ES-I3 (cell line): Measurements from ENCODE around the gene SAA4.
"Not testable (repeated sequence)": the region's sequence is repeated elsewhere in the genome, so short reads cannot be mapped to it uniquely, and the experiment has no call there.

Source experiments
- H3K36me3 ChIP-seq: 2 replicates; pipeline ENCODE4 v1.6.1; 2013; ENCODE audit warnings: mild to moderate bottlenecking, low read length, control low read depth, moderate library complexity; ENCODE audit not compliant: insufficient read depth
- H3K4me1 ChIP-seq: 2 replicates; pipeline ENCODE4 v1.6.1; 2013; ENCODE audit warnings: mild to moderate bottlenecking, control low read depth, low read length; ENCODE audit not compliant: insufficient read depth
- H3K9ac ChIP-seq: 2 replicates; pipeline ENCODE4 v1.6.1; 2013; ENCODE audit warnings: low read depth, mild to moderate bottlenecking, low read length, moderate library complexity
- H3K9me3 ChIP-seq: 2 replicates; pipeline ENCODE4 v1.6.1; 2013; ENCODE audit warnings: mild to moderate bottlenecking, low read length, moderate library complexity; ENCODE audit not compliant: control insufficient read depth, insufficient read depth

SAA4 gene

DNA sequence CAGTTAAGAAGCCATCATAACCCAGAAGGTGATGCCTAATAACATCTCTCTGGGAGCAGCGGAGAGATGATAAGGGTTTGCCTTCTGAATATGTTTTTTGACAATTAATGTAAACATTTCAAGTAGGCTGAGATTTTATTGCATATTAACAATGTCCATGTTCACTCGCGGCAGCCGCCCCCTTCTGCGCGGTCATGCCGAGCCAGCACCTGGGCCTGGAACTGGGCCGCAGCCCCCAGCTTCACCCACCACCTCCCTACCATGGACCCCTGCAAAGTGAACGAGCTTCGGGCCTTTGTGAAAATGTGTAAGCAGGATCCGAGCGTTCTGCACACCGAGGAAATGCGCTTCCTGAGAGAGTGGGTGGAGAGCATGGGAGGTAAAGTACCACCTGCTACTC is 25.1 kb upstream of the SAA4 start:
- Histone ChIP-seq H3K9ac (no peak overlapping the region), H3K4me1 (no peaks in the 10 kb centered on the region), H3K36me3 (no peaks in the 10 kb centered on the region), H3K9me3 (no peaks in the 10 kb centered on the region)

GRCh38 chr11:18259259-18259658 is 22.7 kb upstream of the SAA4 start:
- H3K9ac ChIP-seq: no peak overlapping the region
- no peaks in the 10 kb centered on the region for H3K36me3 ChIP-seq
- no peaks in the 10 kb centered on the region for H3K9me3 ChIP-seq
- H3K4me1 ChIP-seq: no peaks in the 10 kb centered on the region

DNA sequence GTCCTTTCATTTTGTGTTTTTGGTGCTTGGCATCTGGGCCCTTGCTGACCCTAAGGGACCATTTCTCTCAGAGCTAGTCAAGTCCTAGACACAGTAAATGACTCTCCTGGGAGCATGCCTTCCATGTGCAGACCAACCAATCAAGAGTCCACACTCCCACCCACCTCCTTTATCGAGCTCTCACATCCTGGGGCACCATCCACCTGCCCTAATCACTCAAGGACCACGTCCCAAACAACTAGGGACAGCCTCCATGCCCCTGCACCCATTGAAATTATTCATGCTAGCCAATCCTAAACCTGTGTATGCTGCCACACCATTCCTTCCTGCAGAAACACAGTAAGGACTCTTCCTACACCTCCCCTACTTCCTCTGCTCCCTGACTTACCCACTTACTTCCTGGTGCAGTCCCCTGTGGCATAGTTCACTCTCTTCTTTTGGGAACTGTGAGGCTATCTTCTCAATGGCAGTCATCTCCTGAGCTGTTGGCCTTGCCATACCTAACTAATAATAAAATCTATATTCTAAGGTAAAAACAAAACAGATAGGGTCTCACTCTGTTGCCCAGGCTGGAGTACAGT is 18.3 kb upstream of the SAA4 start:
- Histone ChIP-seq H3K4me1 (no peaks in the 10 kb centered on the region), H3K9ac (no peak overlapping the region), H3K36me3 (no peaks in the 10 kb centered on the region), H3K9me3 (no peaks in the 10 kb centered on the region)

- Histone ChIP-seq H3K9ac (no peak overlapping the region), H3K4me1 (no peaks in the 10 kb centered on the region), H3K36me3 (no peaks in the 10 kb centered on the region), H3K9me3 (no peaks in the 10 kb centered on the region)
Measured at GRCh38 chr11:18253778-18254338, 17.3 kb upstream of the SAA4 start.

DNA sequence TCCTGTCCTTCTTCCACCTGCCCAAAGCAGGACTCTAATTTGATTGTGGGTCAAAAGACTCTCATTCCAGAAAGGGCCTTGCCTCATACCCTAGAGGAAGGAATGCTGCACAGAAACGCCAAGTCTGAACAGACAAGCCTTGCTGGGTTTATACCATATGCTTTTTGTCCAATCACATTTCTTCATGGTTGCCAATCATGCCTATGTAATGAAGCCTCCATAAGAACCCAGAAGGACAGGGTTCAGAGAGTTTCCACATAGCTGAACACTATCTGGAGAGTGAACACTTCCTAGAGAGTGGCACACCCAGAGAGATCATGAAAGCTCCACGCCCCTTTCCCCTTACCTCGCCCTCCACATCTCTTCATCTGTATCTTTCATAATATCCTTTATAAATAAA is 16.6 kb upstream of the SAA4 start:
- Histone ChIP-seq H3K9me3 (no peaks in the 10 kb centered on the region), H3K9ac (no peak overlapping the region), H3K36me3 (no peaks in the 10 kb centered on the region), H3K4me1 (no peaks in the 10 kb centered on the region)

DNA sequence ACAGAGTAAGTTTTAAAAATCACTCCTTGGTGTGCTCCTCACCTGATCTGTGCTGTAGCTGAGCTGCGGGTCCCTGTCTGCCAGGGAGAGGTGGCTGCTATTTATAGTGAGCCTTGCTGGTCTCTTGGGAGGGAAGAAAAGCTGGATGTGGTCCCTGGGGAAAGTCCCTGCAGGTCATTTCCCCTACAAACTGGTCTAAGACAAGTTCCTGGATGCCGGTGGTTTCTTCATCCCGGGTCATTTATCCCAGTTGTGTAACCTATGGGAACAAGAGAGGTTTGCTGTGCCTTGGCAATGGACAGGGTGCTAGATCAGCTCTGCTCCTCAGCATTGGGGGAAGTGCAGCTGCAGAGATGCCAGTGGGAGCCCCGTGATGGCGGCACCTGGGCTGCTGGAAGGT is 12.0 kb upstream of the SAA4 start, which contains the start of gene SAA2:
SAA2 (minus strand) TSS at position 108 of the 400 bp plus-strand sequence. CDS start 657 bp downstream, outside the sequence.
- H3K9me3 ChIP-seq: no peaks in the 10 kb centered on the region
- H3K36me3 ChIP-seq: no peaks in the 10 kb centered on the region
- no peak within 1 kb of the TSS for H3K9ac ChIP-seq
- no peaks in the 10 kb centered on the region for H3K4me1 ChIP-seq

DNA sequence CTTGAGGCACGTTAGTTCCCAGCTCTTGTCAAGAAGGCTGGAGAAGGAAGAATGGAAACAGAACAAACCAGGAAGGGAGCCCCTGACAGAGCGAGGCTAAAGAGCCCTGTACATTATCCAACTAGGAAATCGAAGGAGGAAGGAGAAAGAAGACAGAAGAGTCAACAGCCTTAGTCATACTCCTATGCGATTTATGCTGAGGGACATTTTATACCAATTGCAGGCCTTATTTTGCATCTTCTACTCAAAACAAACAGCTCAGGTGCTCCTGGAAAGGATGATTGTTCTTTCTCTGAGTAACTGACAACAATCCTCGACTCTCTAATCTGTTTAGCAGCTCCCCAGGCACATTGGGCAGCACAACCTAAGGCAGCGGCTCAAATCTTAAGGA is 10.6 kb upstream of the SAA4 start:
- not testable (repeated sequence) for H3K9me3 ChIP-seq, H3K4me1 ChIP-seq, H3K36me3 ChIP-seq, H3K9ac ChIP-seq

- not testable (repeated sequence) for H3K4me1 ChIP-seq, H3K9ac ChIP-seq, H3K36me3 ChIP-seq
Measured at GRCh38 chr11:18246379-18247190, 10.0 kb upstream of the SAA4 start.

DNA sequence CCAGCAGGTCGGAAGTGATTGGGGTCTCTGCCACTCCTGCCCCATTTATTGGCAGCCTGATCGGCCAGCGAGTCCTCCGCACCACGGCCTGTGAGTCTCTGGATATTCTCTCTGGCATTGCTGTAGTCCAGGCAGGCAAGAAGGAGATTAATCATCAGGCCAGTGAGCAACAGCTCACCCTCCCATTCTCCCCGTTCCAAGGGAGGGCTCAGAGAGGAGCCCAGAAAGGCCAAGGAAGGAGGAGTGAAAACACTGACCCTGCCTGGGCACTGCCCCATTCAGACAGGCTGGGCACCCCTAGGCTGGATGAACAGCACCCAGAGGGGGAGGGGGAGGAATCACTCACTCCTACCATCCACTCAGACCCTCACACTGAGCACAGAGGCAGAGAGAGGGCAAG is 8.8 kb upstream of the SAA4 start:
- H3K9ac ChIP-seq: no peak overlapping the region
- H3K36me3 ChIP-seq: no peaks in the 10 kb centered on the region
- no peaks in the 10 kb centered on the region for H3K4me1 ChIP-seq
- no peaks in the 10 kb centered on the region for H3K9me3 ChIP-seq

More at GRCh38 chr11:18246379-18247190, 10.0 kb upstream of the SAA4 start:
- H3K9me3 ChIP-seq: not testable (repeated sequence)

- no peaks in the 10 kb centered on the region for H3K9me3 ChIP-seq
- no peaks in the 10 kb centered on the region for H3K4me1 ChIP-seq
- no peak overlapping the region for H3K9ac ChIP-seq
- no peaks in the 10 kb centered on the region for H3K36me3 ChIP-seq
Measured at GRCh38 chr11:18243783-18244362, 7.3 kb upstream of the SAA4 start.

DNA sequence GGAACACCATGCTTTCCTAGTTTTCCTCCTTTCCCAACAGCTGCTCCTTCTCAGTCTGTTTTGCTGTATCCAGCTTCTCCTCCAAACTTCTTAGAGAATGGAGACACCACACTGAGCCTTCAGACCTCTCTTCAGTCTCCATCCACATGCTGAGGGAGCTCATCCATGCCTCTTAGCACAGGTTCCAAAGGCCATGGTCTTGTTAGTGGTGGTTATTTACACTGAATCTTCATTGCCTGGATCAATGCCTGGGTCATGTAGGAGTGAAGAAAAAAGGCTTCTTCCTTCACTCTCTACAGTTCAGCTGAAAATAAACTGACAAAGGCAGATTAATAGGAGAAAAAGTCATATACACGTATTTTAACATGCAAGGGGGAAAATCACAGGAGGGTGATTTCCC is 3.1 kb upstream of the SAA4 start:
- no peak overlapping the region for H3K9ac ChIP-seq
- no peaks in the 10 kb centered on the region for H3K4me1 ChIP-seq

GRCh38 chr11:18235394-18236334 is 938 bp downstream of the SAA4 start:
- no peaks in the 10 kb centered on the region for H3K36me3 ChIP-seq
- H3K9me3 ChIP-seq: no peaks in the 10 kb centered on the region
- H3K9ac ChIP-seq: no peak overlapping the region
- no peaks in the 10 kb centered on the region for H3K4me1 ChIP-seq

More for the DNA sequence above, 3.1 kb upstream of the SAA4 start:
- Histone ChIP-seq H3K36me3 (no peaks in the 10 kb centered on the region), H3K9me3 (no peaks in the 10 kb centered on the region)

- Histone ChIP-seq H3K36me3 (no peaks in the 10 kb centered on the region), H3K4me1 (no peaks in the 10 kb centered on the region), H3K9ac (no peak overlapping the region), H3K9me3 (no peaks in the 10 kb centered on the region)
Measured at GRCh38 chr11:18233912-18234311, 2.7 kb downstream of the SAA4 start.

- H3K36me3 ChIP-seq: no peaks in the 10 kb centered on the region
- H3K9me3 ChIP-seq: no peaks in the 10 kb centered on the region
- no peaks in the 10 kb centered on the region for H3K4me1 ChIP-seq
Measured at GRCh38 chr11:18230859-18231258, 5.7 kb downstream of the SAA4 start.

More at GRCh38 chr11:18230859-18231258, 5.7 kb downstream of the SAA4 start:
- H3K9ac ChIP-seq: no peak overlapping the region
